ENCODE data around the gene RPP30. TPM values are rescaled to one million over a fixed set of nuclear protein-coding genes. Genes with fewer than 3 reads are reported as not detected.

RPP30 gene
- 42.7 to 69.2 TPM (median 50.3 TPM) in 5 replicates for total RNA-seq (2022; extraction: Qiagen RNA extraction; ENCODE audit: low read depth)

GRCh38 chr10:90871766-90872647 is at the start of gene RPP30:
TSS of gene RPP30 (plus strand) at chr10:90871974. CDS start at chr10:90871987, 13 bp downstream.

GRCh38 chr10:90857635-90858460 is 13.9 kb upstream of the RPP30 start, which contains the start of gene HTR7:
TSS of gene HTR7 (minus strand) at chr10:90858039. CDS start at chr10:90857671, 368 bp downstream.

GRCh38 chr10:90920986-90921666 is 49.4 kb downstream of the RPP30 start, which contains the start of gene ANKRD1:
TSS of gene ANKRD1 (minus strand) at chr10:90921087. CDS start at chr10:90921027, 60 bp downstream.

Other genes starting within 250 kb of the RPP30 start
- 0.12 to 0.28 TPM (median 0.17 TPM) in 5 replicates for gene HTR7, start 13.9 kb upstream of the RPP30 start, total RNA-seq (2022; extraction: Qiagen RNA extraction; ENCODE audit: low read depth)
- gene ANKRD1, start 49.1 kb downstream of the RPP30 start, total RNA-seq (2022; extraction: Qiagen RNA extraction; ENCODE audit: low read depth): 14.1 to 41.9 TPM (median 20.0 TPM) in 5 replicates